22Rv1 (cell line): ENCODE data around the gene GPX5.

Experiments
- ZFX ChIP-seq: fragments of 450-650 bp; IDR thresholded peaks from 2 replicates; pipeline ENCODE4 v1.6.1; 2017; ENCODE audit warnings: antibody characterized with exemption, borderline replicate concordance
- TF ChIP-seq, protein P1 (sequence below): fragments of 450-650 bp; IDR thresholded peaks from 2 replicates; pipeline ENCODE4 v1.5.1; 2017; ENCODE audit warnings: mild to moderate bottlenecking

DNA sequence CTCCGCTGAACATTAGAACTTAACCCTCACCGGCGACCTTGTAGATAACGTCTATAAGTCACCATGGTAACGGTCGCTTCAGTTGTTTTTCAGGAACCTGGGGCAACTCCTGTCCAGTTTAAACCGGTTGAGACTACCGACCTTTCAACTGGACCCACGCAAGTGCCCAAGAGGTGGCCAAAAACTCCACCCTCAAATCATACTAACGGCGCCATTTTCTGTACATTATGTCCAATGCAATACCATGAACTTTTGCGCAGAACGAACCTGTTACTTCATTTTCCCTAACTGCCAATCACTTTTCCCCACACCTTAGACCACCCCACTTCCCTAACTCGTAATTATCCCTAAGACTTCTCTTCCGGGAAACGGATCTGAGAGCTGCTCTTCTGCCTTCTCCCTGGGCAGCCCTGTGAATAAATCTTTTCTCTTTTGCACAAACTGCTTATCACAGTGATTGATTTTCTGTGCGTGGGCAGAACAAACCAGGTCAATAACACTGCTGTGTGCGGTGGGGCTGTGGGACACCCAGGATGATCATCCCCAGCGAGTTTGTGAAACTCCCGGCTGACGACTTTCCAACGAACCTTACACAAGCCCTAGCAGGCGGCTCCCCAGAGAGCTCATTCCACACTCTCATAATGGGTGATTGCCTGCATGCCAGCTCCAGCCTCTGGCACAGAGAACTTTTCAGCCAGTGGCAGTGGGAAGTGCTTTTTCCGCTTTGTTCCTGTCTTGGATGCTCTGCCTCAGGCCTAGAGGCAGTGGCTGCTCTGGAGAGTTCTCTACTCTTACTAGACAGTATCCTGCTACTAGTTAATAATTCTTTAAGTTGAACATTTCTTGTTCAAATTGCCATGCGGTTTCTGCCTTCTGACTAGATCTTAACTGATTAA is 28.6 kb downstream of the GPX5 start:
- TF ChIP-seq, protein P1, sequence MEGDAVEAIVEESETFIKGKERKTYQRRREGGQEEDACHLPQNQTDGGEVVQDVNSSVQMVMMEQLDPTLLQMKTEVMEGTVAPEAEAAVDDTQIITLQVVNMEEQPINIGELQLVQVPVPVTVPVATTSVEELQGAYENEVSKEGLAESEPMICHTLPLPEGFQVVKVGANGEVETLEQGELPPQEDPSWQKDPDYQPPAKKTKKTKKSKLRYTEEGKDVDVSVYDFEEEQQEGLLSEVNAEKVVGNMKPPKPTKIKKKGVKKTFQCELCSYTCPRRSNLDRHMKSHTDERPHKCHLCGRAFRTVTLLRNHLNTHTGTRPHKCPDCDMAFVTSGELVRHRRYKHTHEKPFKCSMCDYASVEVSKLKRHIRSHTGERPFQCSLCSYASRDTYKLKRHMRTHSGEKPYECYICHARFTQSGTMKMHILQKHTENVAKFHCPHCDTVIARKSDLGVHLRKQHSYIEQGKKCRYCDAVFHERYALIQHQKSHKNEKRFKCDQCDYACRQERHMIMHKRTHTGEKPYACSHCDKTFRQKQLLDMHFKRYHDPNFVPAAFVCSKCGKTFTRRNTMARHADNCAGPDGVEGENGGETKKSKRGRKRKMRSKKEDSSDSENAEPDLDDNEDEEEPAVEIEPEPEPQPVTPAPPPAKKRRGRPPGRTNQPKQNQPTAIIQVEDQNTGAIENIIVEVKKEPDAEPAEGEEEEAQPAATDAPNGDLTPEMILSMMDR: no peak
- TF ChIP-seq ZFX: no peak
